Activated T-cell treated with anti-CD3 and anti-CD28 coated beads, Interleukin-2, amount 50 U/mL, for 24 hours (primary cell): ENCODE measurements around the gene TNIK.
"Not testable (repeated sequence)": the region's sequence is repeated elsewhere in the genome, so short reads cannot be mapped to it uniquely, and the experiment has no call there.

ENCODE experiments used
- DNase-seq: peaks from one replicate; pipeline ENCODE4 v3.0.0-alpha.2; 2020
- H3K27ac Mint-ChIP-seq: 2 replicates; pipeline ENCODE4 v1.8.0; 2020; ENCODE audit warnings: mild to moderate bottlenecking, mixed read lengths
- H3K27me3 Mint-ChIP-seq: 2 replicates; pipeline ENCODE4 v1.8.0; 2020; ENCODE audit warnings: mixed read lengths
- H3K36me3 Mint-ChIP-seq: 2 replicates; pipeline ENCODE4 v1.8.0; 2020; ENCODE audit warnings: low read depth, mixed read lengths
- H3K4me1 Mint-ChIP-seq: 2 replicates; pipeline ENCODE4 v1.8.0; 2020; ENCODE audit warnings: low read depth, mixed read lengths
- H3K4me3 Mint-ChIP-seq: 2 replicates; pipeline ENCODE4 v1.8.0; 2020; ENCODE audit warnings: mild to moderate bottlenecking, moderate library complexity, mixed read lengths
- H3K9me3 Mint-ChIP-seq: 2 replicates; pipeline ENCODE4 v1.8.0; 2020; ENCODE audit warnings: mixed read lengths

TNIK gene

GRCh38 chr3:171428321-171428787, 31.9 kb downstream of the TNIK start:
- no peak overlapping the region for H3K4me3 Mint-ChIP-seq
- H3K27ac Mint-ChIP-seq, result no peak overlapping the region
- DNase-seq, result no peak
- H3K27me3 Mint-ChIP-seq, result no peaks in the 10 kb centered on the region
- peaks cover 13% of the 10 kb centered on the region for H3K4me1 Mint-ChIP-seq
- H3K9me3 Mint-ChIP-seq, result no peaks in the 10 kb centered on the region
- H3K36me3 Mint-ChIP-seq, result peaks cover 9% of the 10 kb centered on the region

GRCh38 chr3:171427771-171428320, 32.4 kb downstream of the TNIK start:
- Mint-ChIP-seq H3K4me3 (no peak overlapping the region), H3K36me3 (peaks cover 12% of the 10 kb centered on the region), H3K27ac (no peak overlapping the region), H3K9me3 (no peaks in the 10 kb centered on the region), H3K27me3 (no peaks in the 10 kb centered on the region), H3K4me1 (peaks cover 12% of the 10 kb centered on the region)
- DNase-seq, result no peak

GRCh38 chr3:171424063-171424462, 36.1 kb downstream of the TNIK start:
- H3K27ac Mint-ChIP-seq, H3K4me3 Mint-ChIP-seq, H3K9me3 Mint-ChIP-seq, DNase-seq, H3K27me3 Mint-ChIP-seq: not testable (repeated sequence)
- peaks cover 15% of the 10 kb centered on the region for H3K36me3 Mint-ChIP-seq
- peaks cover 23% of the 10 kb centered on the region for H3K4me1 Mint-ChIP-seq

- H3K36me3 Mint-ChIP-seq, result peaks cover 15% of the 10 kb centered on the region
- peaks cover 28% of the 10 kb centered on the region for H3K4me1 Mint-ChIP-seq
- not testable (repeated sequence) for H3K9me3 Mint-ChIP-seq, H3K27ac Mint-ChIP-seq, H3K4me3 Mint-ChIP-seq, DNase-seq, H3K27me3 Mint-ChIP-seq
Observed at GRCh38 chr3:171422855-171423254, 37.4 kb downstream of the TNIK start.

GRCh38 chr3:171420667-171421066, 39.5 kb downstream of the TNIK start:
- DNase-seq, result no peak
- Mint-ChIP-seq H3K4me1 (peaks cover 42% of the 10 kb centered on the region), H3K36me3 (peaks cover 12% of the 10 kb centered on the region)

GRCh38 chr3:171419457-171419856, 40.7 kb downstream of the TNIK start:
- H3K27me3 Mint-ChIP-seq, result no peaks in the 10 kb centered on the region
- peaks cover 50% of the 10 kb centered on the region for H3K4me1 Mint-ChIP-seq
- H3K36me3 Mint-ChIP-seq, result peaks cover 11% of the 10 kb centered on the region
- H3K9me3 Mint-ChIP-seq, result no peaks in the 10 kb centered on the region
- no peak overlapping the region for H3K4me3 Mint-ChIP-seq
- DNase-seq, result no peak
- no peak overlapping the region for H3K27ac Mint-ChIP-seq

More at GRCh38 chr3:171420667-171421066, 39.5 kb downstream of the TNIK start:
- no peak overlapping the region for H3K4me3 Mint-ChIP-seq
- H3K27ac Mint-ChIP-seq, result no peak overlapping the region
- H3K27me3 Mint-ChIP-seq, result no peaks in the 10 kb centered on the region
- H3K9me3 Mint-ChIP-seq, result no peaks in the 10 kb centered on the region

GRCh38 chr3:171417813-171418212, 42.4 kb downstream of the TNIK start:
- Mint-ChIP-seq H3K4me3 (no peak overlapping the region), H3K27me3 (no peaks in the 10 kb centered on the region), H3K4me1 (peaks cover 60% of the 10 kb centered on the region), H3K36me3 (peaks cover 3% of the 10 kb centered on the region), H3K9me3 (no peaks in the 10 kb centered on the region), H3K27ac (no peak overlapping the region)
- no peak for DNase-seq

- DNase-seq, result no peak
- no peak overlapping the region for H3K27ac Mint-ChIP-seq
- no peaks in the 10 kb centered on the region for H3K27me3 Mint-ChIP-seq
- H3K4me1 Mint-ChIP-seq, result peaks cover 63% of the 10 kb centered on the region
- peaks cover 2% of the 10 kb centered on the region for H3K36me3 Mint-ChIP-seq
- H3K9me3 Mint-ChIP-seq, result no peaks in the 10 kb centered on the region
- H3K4me3 Mint-ChIP-seq, result no peak overlapping the region
Observed at GRCh38 chr3:171417137-171417536, 43.1 kb downstream of the TNIK start.

GRCh38 chr3:171416666-171417065, 43.5 kb downstream of the TNIK start:
- Mint-ChIP-seq H3K4me3 (no peak overlapping the region), H3K4me1 (peaks cover 68% of the 10 kb centered on the region), H3K27ac (no peak overlapping the region), H3K36me3 (peaks cover 2% of the 10 kb centered on the region), H3K9me3 (no peaks in the 10 kb centered on the region), H3K27me3 (no peaks in the 10 kb centered on the region)
- DNase-seq, result no peak

- H3K27me3 Mint-ChIP-seq, result no peaks in the 10 kb centered on the region
- H3K4me3 Mint-ChIP-seq, result no peak overlapping the region
- peaks cover 64% of the 10 kb centered on the region for H3K4me1 Mint-ChIP-seq
- no peaks in the 10 kb centered on the region for H3K36me3 Mint-ChIP-seq
- H3K27ac Mint-ChIP-seq, result no peak overlapping the region
- H3K9me3 Mint-ChIP-seq, result no peaks in the 10 kb centered on the region
- no peak for DNase-seq
Observed at GRCh38 chr3:171416061-171416460, 44.1 kb downstream of the TNIK start.

- no peak overlapping the region for H3K27ac Mint-ChIP-seq
- no peak overlapping the region for H3K4me3 Mint-ChIP-seq
- no peak for DNase-seq
- H3K9me3 Mint-ChIP-seq, result no peaks in the 10 kb centered on the region
- H3K36me3 Mint-ChIP-seq, result no peaks in the 10 kb centered on the region
- peaks cover 60% of the 10 kb centered on the region for H3K4me1 Mint-ChIP-seq
- no peaks in the 10 kb centered on the region for H3K27me3 Mint-ChIP-seq
Observed at GRCh38 chr3:171415070-171415469, 45.1 kb downstream of the TNIK start.

- DNase-seq, result no peak
- Mint-ChIP-seq H3K4me3 (no peak overlapping the region), H3K9me3 (no peaks in the 10 kb centered on the region), H3K4me1 (peaks cover 71% of the 10 kb centered on the region), H3K27ac (no peak overlapping the region), H3K36me3 (no peaks in the 10 kb centered on the region), H3K27me3 (no peaks in the 10 kb centered on the region)
Observed at GRCh38 chr3:171412473-171412872, 47.7 kb downstream of the TNIK start.

- H3K36me3 Mint-ChIP-seq, result no peaks in the 10 kb centered on the region
- peaks cover 74% of the 10 kb centered on the region for H3K4me1 Mint-ChIP-seq
- no peak for DNase-seq
- no peak overlapping the region for H3K4me3 Mint-ChIP-seq
- H3K27ac Mint-ChIP-seq, result no peak overlapping the region
- no peaks in the 10 kb centered on the region for H3K9me3 Mint-ChIP-seq
- no peaks in the 10 kb centered on the region for H3K27me3 Mint-ChIP-seq
Observed at GRCh38 chr3:171412054-171412453, 48.2 kb downstream of the TNIK start.

- no peaks in the 10 kb centered on the region for H3K27me3 Mint-ChIP-seq
- DNase-seq, result no peak
- H3K27ac Mint-ChIP-seq, result no peak overlapping the region
- no peak overlapping the region for H3K4me3 Mint-ChIP-seq
- no peaks in the 10 kb centered on the region for H3K9me3 Mint-ChIP-seq
- H3K36me3 Mint-ChIP-seq, result no peaks in the 10 kb centered on the region
- H3K4me1 Mint-ChIP-seq, result peaks cover 75% of the 10 kb centered on the region
Observed at GRCh38 chr3:171410186-171410585, 50.0 kb downstream of the TNIK start.

- DNase-seq, result no peak
- Mint-ChIP-seq H3K27me3 (no peaks in the 10 kb centered on the region), H3K36me3 (peaks cover 2% of the 10 kb centered on the region), H3K9me3 (no peaks in the 10 kb centered on the region), H3K27ac (peak overlapping the region; percentile 12), H3K4me3 (no peak overlapping the region), H3K4me1 (peaks cover 68% of the 10 kb centered on the region)
Observed at GRCh38 chr3:171407759-171408158, 52.4 kb downstream of the TNIK start.
